Endothelial cell of umbilical vein (primary cell): Measurements from ENCODE around the gene CARMIL1. TPM values are rescaled to one million over a fixed set of nuclear protein-coding genes. Genes with fewer than 3 reads are reported as not detected.

ENCODE experiments used
- BruUV-seq: library from RNA; stranded (reverse); fragments of 400-500 nt; replicated peaks from 2 replicates; lab custom pipeline; 2021; lab: Mats Ljungman, UMichigan
- CTCF ChIA-PET: fragments of 300-600, 350-600 bp; sonication (Branson Sonifier 250); formaldehyde crosslinking; loops from one replicate; lab custom pipeline; 2021; ENCODE audit warnings: antibody characterized with exemption, inconsistent platforms; lab: Charles Lee
- POLR2A ChIA-PET: fragments of 300-600, 350-600 bp; sonication (Branson Sonifier 250); formaldehyde crosslinking; loops from one replicate; lab custom pipeline; 2021; ENCODE audit warnings: antibody characterized with exemption, inconsistent platforms; lab: Charles Lee
- DNase-seq: peaks from one replicate; pipeline ENCODE4 v3.0.0-alpha.2; 2011; ENCODE audit warnings: low read depth, low spot score
- FAIRE-seq: peaks from 2 replicates; lab custom pipeline; 2011; peaks lifted over from hg19 to GRCh38; lab: Jason Lieb, UNC
- H2AFZ ChIP-seq: 2 replicates; pipeline ENCODE4 v1.6.0; 2012; ENCODE audit warnings: low read depth, low read length, control low read depth, inconsistent platforms
- H3K27ac ChIP-seq: 2 replicates; pipeline ENCODE4 v1.5.1; 2011; ENCODE audit warnings: low read depth, mild to moderate bottlenecking, control low read depth, low read length, moderate library complexity; ENCODE audit not compliant: insufficient read depth
- H3K27me3 ChIP-seq, 2 experiments: 2 replicates each; pipeline versions ENCODE4 v1.6.0 to v1.6.1; 2011; ENCODE audit warnings: low read length in 2 of 2, mixed read lengths in 1 of 2; ENCODE audit not compliant: control insufficient read depth in 2 of 2, insufficient read depth in 2 of 2
- H3K36me3 ChIP-seq, 2 experiments: 2 replicates in 1 of 2; 3 replicates in 1 of 2; pipeline ENCODE4 v1.5.1; 2011; ENCODE audit warnings: low read length in 2 of 2, mild to moderate bottlenecking in 1 of 2, moderate library complexity in 1 of 2; ENCODE audit not compliant: control insufficient read depth in 2 of 2, insufficient read depth in 2 of 2; ENCODE audit errors: extremely low read depth in 1 of 2
- H3K4me1 ChIP-seq: 3 replicates; pipeline ENCODE4 v1.5.1; 2011; ENCODE audit warnings: mild to moderate bottlenecking, low read length; ENCODE audit not compliant: control insufficient read depth, insufficient read depth; ENCODE audit errors: extremely low read depth
- H3K4me2 ChIP-seq: 2 replicates; pipeline ENCODE4 v1.6.1; 2011; ENCODE audit warnings: low read length, control low read depth, mixed read lengths; ENCODE audit not compliant: insufficient read depth
- H3K4me3 ChIP-seq, 3 experiments: fragments of 200-600 bp in 1 of 3; sonication (generic), shearing (Covaris generic) in 1 of 3; replicated peaks in 1 of 3; 2 replicates each; pipeline ENCODE4 v1.5.1; 2011 to 2016; ENCODE audit warnings: control low read depth in 3 of 3, low read length in 3 of 3, mild to moderate bottlenecking in 2 of 3, inconsistent platforms in 1 of 3, low read depth in 1 of 3, moderate library complexity in 1 of 3; ENCODE audit not compliant: insufficient read depth in 1 of 3
- H3K79me2 ChIP-seq: 2 replicates; pipeline ENCODE4 v1.6.0; 2012; ENCODE audit warnings: low read length, inconsistent platforms; ENCODE audit not compliant: control insufficient read depth, insufficient read depth
- H3K9ac ChIP-seq: replicated peaks from 2 replicates; pipeline ENCODE3; 2011; ENCODE audit warnings: low read length, control low read depth; ENCODE audit not compliant: insufficient read depth; ENCODE audit errors: extremely low read depth
- H3K9me1 ChIP-seq: replicated peaks from 3 replicates; pipeline ENCODE4 v1.6.0; 2011; ENCODE audit warnings: mild to moderate bottlenecking, low read length; ENCODE audit not compliant: control insufficient read depth, insufficient read depth; ENCODE audit errors: extremely low read depth
- H3K9me3 ChIP-seq: replicated peaks from 2 replicates; pipeline ENCODE4 v1.5.1; 2012; ENCODE audit warnings: low read length, inconsistent platforms; ENCODE audit not compliant: control insufficient read depth, insufficient read depth
- H4K20me1 ChIP-seq: replicated peaks from 2 replicates; pipeline ENCODE3; 2011; ENCODE audit warnings: mild to moderate bottlenecking, low read length; ENCODE audit not compliant: control insufficient read depth, insufficient read depth; ENCODE audit errors: extremely low read depth
- EZH2 ChIP-seq: IDR thresholded peaks from 2 replicates; pipeline ENCODE4 v1.6.1; 2012; ENCODE audit warnings: borderline replicate concordance, low read depth, mild to moderate bottlenecking, moderate library complexity, low read length, inconsistent platforms; ENCODE audit not compliant: severe bottlenecking
- FOS ChIP-seq: IDR thresholded peaks from 2 replicates; pipeline ENCODE4 v1.6.1; 2011; ENCODE audit warnings: mild to moderate bottlenecking, low read length, moderate library complexity, borderline replicate concordance; ENCODE audit not compliant: insufficient read depth
- GATA2 ChIP-seq: IDR thresholded peaks from 2 replicates; pipeline ENCODE4 v1.7.0; 2011; ENCODE audit warnings: low read depth, mild to moderate bottlenecking, moderate library complexity, mixed read lengths, low read length; ENCODE audit not compliant: insufficient read length, insufficient read depth
- JUN ChIP-seq: IDR thresholded peaks from 2 replicates; pipeline ENCODE4 v1.6.1; 2011; ENCODE audit warnings: borderline replicate concordance, low read depth; ENCODE audit not compliant: insufficient read length, insufficient read depth
- MYC ChIP-seq: IDR thresholded peaks from one replicate; pipeline ENCODE4 v1.6.1; 2011; ENCODE audit warnings: mild to moderate bottlenecking, low read depth, low read length
- POLR2A ChIP-seq: IDR thresholded peaks from 2 replicates; pipeline ENCODE4 v1.6.1; 2012; ENCODE audit warnings: low read depth, mild to moderate bottlenecking, control low read depth, low read length
- POLR2AphosphoS5 ChIP-seq: IDR thresholded peaks from 2 replicates; pipeline ENCODE4 v1.6.1; 2012; ENCODE audit warnings: low read depth, mild to moderate bottlenecking, control low read depth, low read length, moderate library complexity; ENCODE audit not compliant: insufficient read depth
- dilution Hi-C: fragments of 300-500 bp; cut with MboI; formaldehyde crosslinking; loops from one replicate; pipeline ENCODE4 v1.15.0; 2019; ENCODE audit warnings: low sequenced_read_pairs; ENCODE audit not compliant: extremely low pct_ligation_motif_present
- intact Hi-C: fragments of 100-400 bp; cut with micrococcal nuclease; formaldehyde crosslinking; loops from one replicate; pipeline ENCODE4 v1.10.0; 2022
- polyA plus RNA-seq, 4 experiments: library from polyadenylated mRNA; depleted of rRNA in 3 of 4; stranded (reverse) in 3 of 4; unstranded in 1 of 4; fragments of >200 nt; gene quantifications; 2 replicates each; pipeline versions ENCODE4 v1.2.1 to v1.2.3, GENCODE V29; 2011 to 2012; ENCODE audit warnings: missing spikeins in 1 of 4
- total RNA-seq: library from RNA; stranded (reverse); gene quantifications from 2 replicates; pipeline ENCODE4 v1.2.3, GENCODE V29; 2021
- TF ChIP-seq, protein P1 (sequence below), 2 donors: IDR thresholded peaks; 1 replicate in 1 of 2; 2 replicates in 1 of 2; pipeline ENCODE4 v1.5.1; 2011; ENCODE audit warnings: low read length in 2 of 2, mild to moderate bottlenecking in 2 of 2, moderate library complexity in 2 of 2, control low read depth in 1 of 2, inconsistent platforms in 1 of 2, low read depth in 1 of 2; ENCODE audit not compliant: insufficient read depth in 1 of 2; ENCODE audit errors: extremely low read depth in 1 of 2
- TF ChIP-seq, protein P2 (sequence below): IDR thresholded peaks from 2 replicates; pipeline ENCODE4 v1.6.1; 2011; ENCODE audit not compliant: insufficient read depth, insufficient read length

CARMIL1 gene
- total and polyA plus RNA-seq, 2 donors (not counting 3 experiments of a cell fraction or from before 2014, with no cell fraction given) = 1.3 to 8.7 TPM

DNA sequence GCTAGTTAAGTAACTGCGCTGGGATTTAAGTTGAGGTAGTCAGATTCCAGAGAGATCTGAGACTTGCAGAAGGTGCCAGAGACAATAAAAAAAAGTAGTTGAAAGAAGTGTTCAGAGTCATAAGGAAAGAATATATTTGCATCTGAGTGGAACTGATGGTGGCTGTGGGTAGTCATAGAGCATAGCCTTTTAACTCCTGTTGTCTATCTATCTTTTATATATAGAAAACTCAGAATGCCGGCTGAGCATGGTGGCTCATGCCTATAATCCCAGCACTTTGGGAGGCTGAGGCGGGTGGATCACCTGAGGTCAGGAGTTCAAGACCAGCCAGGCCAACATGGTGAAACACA, 62.0 kb downstream of the CARMIL1 start:
- no peaks in the 10 kb centered on the region for H3K27me3 ChIP-seq
- FAIRE-seq (no peak), DNase-seq (no peak)
- no peaks in the 10 kb centered on the region for H3K9me1 ChIP-seq
- H3K4me3 ChIP-seq = no peak overlapping the region
- H3K36me3 ChIP-seq = no peaks in the 10 kb centered on the region
- no peak overlapping the region for H3K4me2 ChIP-seq
- no peak overlapping the region for H3K27ac ChIP-seq
- no peaks in the 10 kb centered on the region for H3K79me2 ChIP-seq
- no peak overlapping the region for H3K9ac ChIP-seq
- ChIA-PET CTCF (interaction anchor here (1.3 to 1.7 kb wide), 2 partner anchors 29 to 63 kb away, joined by 3 to 4 read pairs; no protein-coding TSS in a partner anchor), POLR2A (no interaction called here)
- intact Hi-C loops = no loop called here
- H2AFZ ChIP-seq = no peak overlapping the region
- H3K4me1 ChIP-seq = no peaks in the 10 kb centered on the region
- no TSS peak for BruUV-seq
- no peak for TF ChIP-seq EZH2
- no peaks in the 10 kb centered on the region for H4K20me1 ChIP-seq
- no peaks in the 10 kb centered on the region for H3K9me3 ChIP-seq
- dilution Hi-C loops = no loop called here

DNA sequence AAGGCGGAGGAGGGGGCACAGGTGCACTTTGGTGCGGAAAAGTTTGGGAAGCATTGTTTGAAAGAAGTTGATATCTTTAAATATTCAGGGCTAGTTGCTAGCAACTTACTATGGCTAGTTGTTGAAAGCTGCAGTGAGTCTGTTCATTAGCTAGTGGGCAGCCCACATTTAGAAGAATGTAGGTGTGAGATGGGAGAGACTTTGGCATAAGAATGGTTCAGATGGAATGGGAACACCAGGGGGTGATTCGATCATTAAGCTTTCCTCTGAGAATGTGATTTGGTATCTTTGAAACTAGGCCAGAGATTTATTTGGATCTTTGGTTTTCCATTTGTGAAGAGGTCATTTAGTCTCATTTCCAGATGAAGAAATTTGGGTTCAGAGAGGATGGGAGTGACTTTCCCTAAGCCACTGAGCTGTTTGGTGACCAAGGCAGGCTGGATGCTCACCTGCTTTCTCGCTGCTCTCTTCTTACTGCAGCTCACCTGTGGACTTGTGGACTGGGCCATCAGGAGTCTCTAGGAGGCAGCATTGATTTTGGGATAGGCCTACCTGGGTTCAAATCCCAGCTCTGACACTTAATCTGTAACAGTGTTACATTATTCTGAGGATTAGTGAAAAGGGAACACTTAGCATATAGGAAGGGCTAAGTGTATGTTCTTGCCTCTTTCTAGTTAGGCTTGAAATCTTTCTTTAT, 62.9 kb downstream of the CARMIL1 start:
- no peaks in the 10 kb centered on the region for H3K9me1 ChIP-seq
- no peak overlapping the region for H3K4me2 ChIP-seq
- H3K27ac ChIP-seq = no peak overlapping the region
- no peak overlapping the region for H3K4me3 ChIP-seq
- ChIA-PET CTCF (interaction anchor here (1.3 to 1.5 kb wide), 2 partner anchors 64 to 148 kb away, joined by 4 read pairs; no protein-coding TSS in a partner anchor), POLR2A (interaction anchor here (0.6 to 0.9 kb wide), 2 partner anchors 62 to 86 kb away, joined by 3 read pairs; no protein-coding TSS in a partner anchor)
- dilution Hi-C loops = no loop called here
- no peak for FAIRE-seq
- H3K9ac ChIP-seq = no peak overlapping the region
- H3K27me3 ChIP-seq = no peaks in the 10 kb centered on the region
- DNase-seq = no peak
- H3K79me2 ChIP-seq = no peaks in the 10 kb centered on the region
- no TSS peak for BruUV-seq
- no peaks in the 10 kb centered on the region for H3K4me1 ChIP-seq
- intact Hi-C loops = loop anchor here (2.0 kb wide), 1 partner anchor 63 kb away; the partner anchor contains the start of gene CARMIL1
- H3K9me3 ChIP-seq = no peaks in the 10 kb centered on the region
- no peaks in the 10 kb centered on the region for H3K36me3 ChIP-seq
- no peaks in the 10 kb centered on the region for H4K20me1 ChIP-seq
- no peak overlapping the region for H2AFZ ChIP-seq
- no peak for TF ChIP-seq POLR2A
- TF ChIP-seq POLR2AphosphoS5 = no peak
- TF ChIP-seq EZH2 = no peak
- TF ChIP-seq FOS = no peak
- TF ChIP-seq, protein P1, sequence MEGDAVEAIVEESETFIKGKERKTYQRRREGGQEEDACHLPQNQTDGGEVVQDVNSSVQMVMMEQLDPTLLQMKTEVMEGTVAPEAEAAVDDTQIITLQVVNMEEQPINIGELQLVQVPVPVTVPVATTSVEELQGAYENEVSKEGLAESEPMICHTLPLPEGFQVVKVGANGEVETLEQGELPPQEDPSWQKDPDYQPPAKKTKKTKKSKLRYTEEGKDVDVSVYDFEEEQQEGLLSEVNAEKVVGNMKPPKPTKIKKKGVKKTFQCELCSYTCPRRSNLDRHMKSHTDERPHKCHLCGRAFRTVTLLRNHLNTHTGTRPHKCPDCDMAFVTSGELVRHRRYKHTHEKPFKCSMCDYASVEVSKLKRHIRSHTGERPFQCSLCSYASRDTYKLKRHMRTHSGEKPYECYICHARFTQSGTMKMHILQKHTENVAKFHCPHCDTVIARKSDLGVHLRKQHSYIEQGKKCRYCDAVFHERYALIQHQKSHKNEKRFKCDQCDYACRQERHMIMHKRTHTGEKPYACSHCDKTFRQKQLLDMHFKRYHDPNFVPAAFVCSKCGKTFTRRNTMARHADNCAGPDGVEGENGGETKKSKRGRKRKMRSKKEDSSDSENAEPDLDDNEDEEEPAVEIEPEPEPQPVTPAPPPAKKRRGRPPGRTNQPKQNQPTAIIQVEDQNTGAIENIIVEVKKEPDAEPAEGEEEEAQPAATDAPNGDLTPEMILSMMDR (IDR thresholded peaks at IDR 0.05; ENCODE audit: extremely low read depth in 1 of 2, insufficient read depth in 1 of 2, low read depth in 1 of 2, low read length in 2 of 2) = no peak
- TF ChIP-seq, protein P2, sequence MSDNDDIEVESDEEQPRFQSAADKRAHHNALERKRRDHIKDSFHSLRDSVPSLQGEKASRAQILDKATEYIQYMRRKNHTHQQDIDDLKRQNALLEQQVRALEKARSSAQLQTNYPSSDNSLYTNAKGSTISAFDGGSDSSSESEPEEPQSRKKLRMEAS = no peak
- no peak for TF ChIP-seq JUN
- TF ChIP-seq GATA2 = no peak
- no peak for TF ChIP-seq MYC
